Measurements from ENCODE around the gene OR6V1. TPM values are rescaled to one million over a fixed set of nuclear protein-coding genes. Genes with fewer than 3 reads are reported as not detected.

OR6V1 gene
- total and polyA plus RNA-seq, 12 donors: not detected

- H3K27ac ChIP-seq: no peak overlapping the region
- H3K4me1 ChIP-seq (replicated peaks in 1 of 2): no peaks in the 10 kb centered on the region
- no peak overlapping the region for H3K4me3 ChIP-seq
- H3K27me3 ChIP-seq: no peaks in the 10 kb centered on the region
- no peaks in the 10 kb centered on the region for H3K36me3 ChIP-seq (replicated peaks in 1 of 2)
- H3K9me3 ChIP-seq (replicated peaks in 1 of 3): no peaks in the 10 kb centered on the region
- WGBS, 4 donors: 70 to 80% (median 73%) methylated on average over 2 of the region's 2 CpGs
- TF ChIP-seq CTCF (IDR thresholded peaks at IDR 0.05): no peak
- TF ChIP-seq POLR2A (IDR thresholded peaks at IDR 0.05): no peak
- intact Hi-C loops (cut with DNase I): no loop called here
- no peak for DNase-seq
Observed at GRCh38 chr7:143068446-143068845, 16.3 kb downstream of the OR6V1 start.

GRCh38 chr7:143069912-143070500 is 17.9 kb downstream of the OR6V1 start:
- TF ChIP-seq CTCF (IDR thresholded peaks at IDR 0.05) (no peak), POLR2A (IDR thresholded peaks at IDR 0.05) (no peak)
- Histone ChIP-seq H3K4me1 (replicated peaks in 1 of 2) (no peaks in the 10 kb centered on the region), H3K27me3 (no peaks in the 10 kb centered on the region), H3K4me3 (no peak overlapping the region), H3K9me3 (replicated peaks in 1 of 3) (no peaks in the 10 kb centered on the region), H3K36me3 (replicated peaks in 1 of 2) (no peaks in the 10 kb centered on the region), H3K27ac (no peak overlapping the region)
- intact Hi-C loops (cut with DNase I): no loop called here
- DNase-seq: no peak
- WGBS, 4 donors: 59 to 69% (median 64%) methylated on average over 5 to 6 of the region's 6 CpGs

GRCh38 chr7:143073556-143073955 is 21.4 kb downstream of the OR6V1 start:
- Histone ChIP-seq H3K9me3 (replicated peaks in 1 of 3) (no peaks in the 10 kb centered on the region), H3K4me3 (no peak overlapping the region), H3K27me3 (no peaks in the 10 kb centered on the region), H3K36me3 (replicated peaks in 1 of 2) (no peaks in the 10 kb centered on the region), H3K4me1 (replicated peaks in 1 of 2) (no peaks in the 10 kb centered on the region), H3K27ac (no peak overlapping the region)
- DNase-seq: no peak
- TF ChIP-seq CTCF (IDR thresholded peaks at IDR 0.05) (no peak), POLR2A (IDR thresholded peaks at IDR 0.05) (no peak)
- WGBS, 4 donors: 78 to 83% (median 80%) methylated on average over 3 of the region's 3 CpGs
- intact Hi-C loops (cut with DNase I): no loop called here

- H3K36me3 ChIP-seq (replicated peaks in 1 of 2): no peaks in the 10 kb centered on the region
- H3K9me3 ChIP-seq (replicated peaks in 1 of 3): no peaks in the 10 kb centered on the region
- H3K4me1 ChIP-seq (replicated peaks in 1 of 2): no peaks in the 10 kb centered on the region
- no peak for TF ChIP-seq POLR2A (IDR thresholded peaks at IDR 0.05)
- TF ChIP-seq CTCF (IDR thresholded peaks at IDR 0.05): no peak
- H3K27ac ChIP-seq: no peak overlapping the region
- H3K27me3 ChIP-seq: no peaks in the 10 kb centered on the region
- DNase-seq: no peak
- intact Hi-C loops (cut with DNase I): no loop called here
- H3K4me3 ChIP-seq: no peak overlapping the region
Observed at GRCh38 chr7:143074141-143074540, 22.0 kb downstream of the OR6V1 start.

Data from adrenal gland (tissue), 12 donors.